NT2/D1 (cell line): ENCODE data around the gene MAP2K3.

Source experiments
- YY1 ChIP-seq: IDR thresholded peaks from 2 replicates; pipeline ENCODE4 v1.6.1; 2011; ENCODE audit not compliant: insufficient read length, insufficient read depth
- ZNF274 ChIP-seq: IDR thresholded peaks from 2 replicates; pipeline ENCODE4 v1.6.1; 2011; ENCODE audit warnings: mild to moderate bottlenecking, low read depth, low read length

DNA sequence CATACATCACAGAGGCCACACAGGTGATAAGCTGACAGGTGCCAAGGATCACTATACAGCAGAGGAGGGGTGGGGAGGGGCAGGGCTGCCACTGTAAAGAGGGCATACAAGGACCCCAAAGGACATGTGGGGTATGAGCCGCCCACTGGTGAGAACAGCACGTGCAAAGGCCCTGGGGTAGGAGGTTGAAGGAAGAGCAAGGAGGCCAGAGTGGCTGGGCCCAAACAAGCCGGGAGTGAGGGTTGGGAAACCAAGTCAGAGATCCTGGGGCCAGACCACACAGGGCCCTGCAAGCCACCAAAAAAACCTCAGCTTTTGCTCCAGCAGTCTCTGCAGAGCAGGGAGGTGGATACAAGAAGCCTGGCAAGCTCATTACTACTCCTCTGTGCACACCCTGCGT is 37.8 kb upstream of the MAP2K3 start:
- TF ChIP-seq YY1 (no peak), ZNF274 (no peak)
